Keratinocyte (primary cell): Measurements from ENCODE around the gene ITGBL1. TPM values are rescaled to one million over a fixed set of nuclear protein-coding genes. Genes with fewer than 3 reads are reported as not detected.

Experiments
- DNase-seq: peaks from one replicate; pipeline ENCODE4 v3.0.0-alpha.2; 2011; ENCODE audit warnings: low read depth, missing footprints, low spot score
- FAIRE-seq: peaks from 2 replicates; lab custom pipeline; 2011; peaks lifted over from hg19 to GRCh38; lab: Jason Lieb, UNC
- H2AFZ ChIP-seq: 2 replicates; pipeline ENCODE4 v1.6.0; 2012; ENCODE audit warnings: low read length, control low read depth, inconsistent platforms; ENCODE audit not compliant: control insufficient read depth
- H3K27ac ChIP-seq: 2 replicates; pipeline ENCODE4 v1.5.1; 2011; ENCODE audit warnings: low read length; ENCODE audit not compliant: control insufficient read depth, insufficient read depth
- H3K27me3 ChIP-seq: 3 replicates; pipeline ENCODE4 v1.6.0; 2011; ENCODE audit warnings: low read length; ENCODE audit not compliant: control insufficient read depth, insufficient read depth; ENCODE audit errors: extremely low read depth
- H3K36me3 ChIP-seq, 2 experiments: 2 replicates in 1 of 2; 3 replicates in 1 of 2; pipeline ENCODE4 v1.5.1; 2011; ENCODE audit warnings: low read length in 2 of 2, mild to moderate bottlenecking in 1 of 2; ENCODE audit not compliant: control insufficient read depth in 2 of 2, insufficient read depth in 2 of 2; ENCODE audit errors: extremely low read depth in 1 of 2
- H3K4me1 ChIP-seq: 3 replicates; pipeline ENCODE4 v1.5.1; 2011; ENCODE audit warnings: low read length; ENCODE audit not compliant: control insufficient read depth, insufficient read depth; ENCODE audit errors: extremely low read depth
- H3K4me2 ChIP-seq: 3 replicates; pipeline ENCODE4 v1.6.0; 2011; ENCODE audit warnings: low read depth, low read length; ENCODE audit not compliant: control insufficient read depth, insufficient read depth; ENCODE audit errors: extremely low read depth
- H3K4me3 ChIP-seq, 3 experiments: fragments of 200-600 bp in 1 of 3; sonication (generic) in 1 of 3; 2 replicates in 2 of 3; 3 replicates in 1 of 3; pipeline ENCODE4 v1.5.1; 2011 to 2016; ENCODE audit warnings: low read length in 3 of 3, mild to moderate bottlenecking in 3 of 3, control low read depth in 2 of 3, inconsistent platforms in 1 of 3, low read depth in 1 of 3, mixed read lengths in 1 of 3, mixed run types in 1 of 3, moderate library complexity in 1 of 3; ENCODE audit not compliant: control insufficient read depth in 2 of 3, insufficient read depth in 2 of 3; ENCODE audit errors: extremely low read depth in 1 of 3
- H3K79me2 ChIP-seq: 2 replicates; pipeline ENCODE4 v1.6.0; 2012; ENCODE audit warnings: low read length; ENCODE audit not compliant: control insufficient read depth, insufficient read depth
- H3K9ac ChIP-seq: 3 replicates; pipeline ENCODE4 v1.6.0; 2011; ENCODE audit warnings: low read length; ENCODE audit not compliant: control insufficient read depth, insufficient read depth; ENCODE audit errors: extremely low read depth
- H3K9me1 ChIP-seq: 3 replicates; pipeline ENCODE4 v1.6.0; 2011; ENCODE audit warnings: low read length; ENCODE audit not compliant: control insufficient read depth, insufficient read depth; ENCODE audit errors: extremely low read depth
- H3K9me3 ChIP-seq: 2 replicates; pipeline ENCODE4 v1.5.1; 2012; ENCODE audit warnings: low read depth, low read length; ENCODE audit not compliant: control insufficient read depth
- H4K20me1 ChIP-seq: 3 replicates; pipeline ENCODE4 v1.6.0; 2011; ENCODE audit warnings: low read length; ENCODE audit not compliant: control insufficient read depth, insufficient read depth; ENCODE audit errors: extremely low read depth
- EZH2 ChIP-seq: IDR thresholded peaks from one replicate; pipeline ENCODE4 v1.6.1; 2012; ENCODE audit warnings: inconsistent platforms, mild to moderate bottlenecking, low read length, moderate library complexity
- dilution Hi-C: fragments of 300-500 bp; cut with MboI; formaldehyde crosslinking; loops from one replicate; pipeline ENCODE4 v1.7.0; 2020; ENCODE audit warnings: low sequenced_read_pairs; ENCODE audit not compliant: extremely low pct_ligation_motif_present
- polyA plus RNA-seq, 5 experiments: library from polyadenylated mRNA; depleted of rRNA in 3 of 5; stranded (reverse) in 3 of 5; stranded (forward) in 1 of 5; unstranded in 1 of 5; fragments of >200 nt; gene quantifications; 1 replicate in 1 of 5; 2 replicates in 3 of 5; 3 replicates in 1 of 5; pipeline versions ENCODE4 v1.2.1 to v1.2.3, GENCODE V29; 2011 to 2012; ENCODE audit warnings: missing spikeins in 2 of 5, low read depth in 1 of 5, low replicate concordance in 1 of 5
- TF ChIP-seq, protein P1 (sequence below), 3 experiments: IDR thresholded peaks in 1 of 3; conservative IDR thresholded peaks in 1 of 3; optimal IDR thresholded peaks in 1 of 3; 2 replicates in 2 of 3; 3 replicates in 1 of 3; pipeline versions ENCODE3 to v1.5.1; 2011; ENCODE audit warnings: low read length in 3 of 3, mild to moderate bottlenecking in 3 of 3, moderate library complexity in 2 of 3, control low read depth in 1 of 3, inconsistent platforms in 1 of 3; ENCODE audit not compliant: insufficient read depth in 2 of 3; ENCODE audit errors: extremely low read depth in 1 of 3

Gene ITGBL1
- polyA plus RNA-seq, 1 donor (not counting 4 experiments of a cell fraction or from before 2014, with no cell fraction given) = 2.1 TPM

DNA sequence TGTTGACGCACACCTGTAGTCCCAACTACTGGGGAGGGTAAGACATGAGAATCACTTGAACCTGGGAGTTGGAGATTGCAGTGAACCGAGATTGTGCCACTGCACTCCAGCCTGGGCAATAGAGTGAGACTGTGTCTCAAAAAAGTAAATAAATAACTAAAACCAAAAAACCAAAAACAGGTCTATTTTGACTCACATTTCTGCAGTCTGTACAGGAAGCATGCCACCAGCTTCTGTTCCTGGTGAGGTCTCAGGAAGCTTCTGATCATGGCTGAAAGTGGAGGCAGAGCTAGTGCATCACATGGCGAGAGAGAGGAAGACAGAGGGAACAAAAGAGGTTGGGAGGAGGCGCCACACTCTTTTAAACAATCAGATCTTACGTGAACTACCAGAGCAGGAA is 142.5 kb downstream of the ITGBL1 start:
- Histone ChIP-seq H3K36me3 (no peaks in the 10 kb centered on the region), H3K9me3 (no peaks in the 10 kb centered on the region), H3K4me2 (no peak overlapping the region), H3K27ac (no peak overlapping the region), H3K4me3 (no peak overlapping the region), H3K9ac (no peak overlapping the region), H3K79me2 (no peaks in the 10 kb centered on the region), H3K27me3 (no peaks in the 10 kb centered on the region), H2AFZ (no peak overlapping the region), H3K9me1 (no peaks in the 10 kb centered on the region), H3K4me1 (no peaks in the 10 kb centered on the region), H4K20me1 (no peaks in the 10 kb centered on the region)
- FAIRE-seq (no peak), DNase-seq (no peak)
- TF ChIP-seq, protein P1, sequence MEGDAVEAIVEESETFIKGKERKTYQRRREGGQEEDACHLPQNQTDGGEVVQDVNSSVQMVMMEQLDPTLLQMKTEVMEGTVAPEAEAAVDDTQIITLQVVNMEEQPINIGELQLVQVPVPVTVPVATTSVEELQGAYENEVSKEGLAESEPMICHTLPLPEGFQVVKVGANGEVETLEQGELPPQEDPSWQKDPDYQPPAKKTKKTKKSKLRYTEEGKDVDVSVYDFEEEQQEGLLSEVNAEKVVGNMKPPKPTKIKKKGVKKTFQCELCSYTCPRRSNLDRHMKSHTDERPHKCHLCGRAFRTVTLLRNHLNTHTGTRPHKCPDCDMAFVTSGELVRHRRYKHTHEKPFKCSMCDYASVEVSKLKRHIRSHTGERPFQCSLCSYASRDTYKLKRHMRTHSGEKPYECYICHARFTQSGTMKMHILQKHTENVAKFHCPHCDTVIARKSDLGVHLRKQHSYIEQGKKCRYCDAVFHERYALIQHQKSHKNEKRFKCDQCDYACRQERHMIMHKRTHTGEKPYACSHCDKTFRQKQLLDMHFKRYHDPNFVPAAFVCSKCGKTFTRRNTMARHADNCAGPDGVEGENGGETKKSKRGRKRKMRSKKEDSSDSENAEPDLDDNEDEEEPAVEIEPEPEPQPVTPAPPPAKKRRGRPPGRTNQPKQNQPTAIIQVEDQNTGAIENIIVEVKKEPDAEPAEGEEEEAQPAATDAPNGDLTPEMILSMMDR (optimal IDR thresholded peaks at IDR 0.05 in 1 of 3, IDR thresholded peaks at IDR 0.05 in 1 of 3, conservative IDR thresholded peaks at IDR 0.05 in 1 of 3; ENCODE audit: extremely low read depth in 1 of 3, insufficient read depth in 2 of 3, low read length in 3 of 3) = no peak
- no peak for TF ChIP-seq EZH2
- dilution Hi-C loops = no loop called here

DNA sequence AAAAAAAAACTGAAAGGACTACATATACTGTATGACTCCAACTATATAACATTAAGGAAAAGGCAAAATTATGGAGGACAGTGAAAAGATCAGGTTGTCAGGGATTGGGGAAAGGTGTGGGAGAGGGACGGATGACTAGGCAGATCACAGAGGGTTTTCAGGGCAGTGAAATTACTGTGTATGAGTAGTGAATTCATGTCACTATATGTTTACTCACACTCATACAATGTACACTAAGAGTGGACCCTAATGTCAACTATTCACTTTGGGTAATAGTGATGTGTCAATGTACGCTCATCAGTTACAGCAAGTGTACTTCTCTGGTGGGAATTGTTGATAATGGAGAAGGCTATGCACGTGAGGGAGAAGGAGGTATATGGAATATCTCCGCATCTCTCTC is 144.3 kb downstream of the ITGBL1 start:
- no peak overlapping the region for H3K27ac ChIP-seq
- no peaks in the 10 kb centered on the region for H3K36me3 ChIP-seq
- no peak for DNase-seq
- no peak overlapping the region for H3K9ac ChIP-seq
- H3K9me1 ChIP-seq = no peaks in the 10 kb centered on the region
- H4K20me1 ChIP-seq = no peaks in the 10 kb centered on the region
- no peak for FAIRE-seq
- no peaks in the 10 kb centered on the region for H3K9me3 ChIP-seq
- no peak overlapping the region for H2AFZ ChIP-seq
- no peaks in the 10 kb centered on the region for H3K4me1 ChIP-seq
- dilution Hi-C loops = no loop called here
- no peak overlapping the region for H3K4me3 ChIP-seq
- no peaks in the 10 kb centered on the region for H3K79me2 ChIP-seq
- H3K27me3 ChIP-seq = no peaks in the 10 kb centered on the region
- no peak for TF ChIP-seq EZH2
- TF ChIP-seq, protein P1 (optimal IDR thresholded peaks at IDR 0.05 in 1 of 3, IDR thresholded peaks at IDR 0.05 in 1 of 3, conservative IDR thresholded peaks at IDR 0.05 in 1 of 3; ENCODE audit: extremely low read depth in 1 of 3, insufficient read depth in 2 of 3, low read length in 3 of 3) = no peak
- H3K4me2 ChIP-seq = no peak overlapping the region
